K562 (cell line): ENCODE data around the gene PGK2. TPM values are rescaled to one million over a fixed set of nuclear protein-coding genes. Genes with fewer than 3 reads are reported as not detected.

ENCODE experiments used
- C11orf30 ChIP-seq: fragments of 450-650 bp; IDR thresholded peaks from 2 replicates; pipeline ENCODE4 v1.6.1; 2016; ENCODE audit warnings: low read depth, mild to moderate bottlenecking
- CREM ChIP-seq: IDR thresholded peaks from 2 replicates; pipeline ENCODE4 v1.6.1; 2014; ENCODE audit warnings: antibody characterized with exemption, low read depth
- CSDE1 ChIP-seq, 2 experiments: fragments of 450-650 bp; IDR thresholded peaks; 2 replicates each; pipeline ENCODE4 v1.6.1; 2016; ENCODE audit warnings: mild to moderate bottlenecking in 1 of 2
- FOXM1 ChIP-seq, 2 experiments: fragments of 450-650 bp in 1 of 2; sonication (generic) in 1 of 2; formaldehyde crosslinking in 1 of 2; IDR thresholded peaks; 2 replicates each; pipeline versions ENCODE4 v1.6.1 to v1.9.0; 2017 to 2022; ENCODE audit warnings: low read depth in 2 of 2, mild to moderate bottlenecking in 2 of 2, missing genetic modification reagents in 1 of 2, moderate library complexity in 1 of 2
- GABPA ChIP-seq: fragments of 200-800 bp; sonication (Bioruptor generic); conservative IDR thresholded peaks from 2 replicates; pipeline ENCODE4 v1.6.1; 2016; ENCODE audit warnings: low read depth, missing genetic modification characterization, missing compliant biosample characterization
- HDAC8 ChIP-seq: fragments of 450-650 bp; IDR thresholded peaks from 2 replicates; pipeline ENCODE4 v1.6.1; 2016; ENCODE audit warnings: mild to moderate bottlenecking, missing genetic modification characterization, moderate library complexity, missing compliant biosample characterization
- KHSRP ChIP-seq: fragments of 450-650 bp; IDR thresholded peaks from 2 replicates; pipeline ENCODE4 v1.6.1; 2017
- MCM7 ChIP-seq, 2 experiments: fragments of 450-650 bp; IDR thresholded peaks; 2 replicates each; pipeline ENCODE4 v1.6.1; 2016 to 2018
- MYNN ChIP-seq, 2 experiments: sonication (generic); formaldehyde crosslinking in 1 of 2; IDR thresholded peaks; 2 replicates each; pipeline versions ENCODE4 v1.5.0 to v1.6.1; 2016 to 2020; ENCODE audit warnings: antibody characterized with exemption in 1 of 2, missing genetic modification reagents in 1 of 2
- RBBP5 ChIP-seq: fragments of 200-600 bp; sonication (generic); IDR thresholded peaks from 2 replicates; pipeline ENCODE4 v1.6.1; 2012; ENCODE audit warnings: borderline replicate concordance, mild to moderate bottlenecking, low read length, control low read depth, inconsistent platforms; ENCODE audit not compliant: insufficient read depth, poor library complexity, severe bottlenecking
- SMARCA4 ChIP-seq: fragments of 450-650 bp; IDR thresholded peaks from 2 replicates; pipeline ENCODE4 v1.6.1; 2016
- TAF9B ChIP-seq: fragments of 450-650 bp; IDR thresholded peaks from 2 replicates; pipeline ENCODE4 v1.6.1; 2018; ENCODE audit warnings: mild to moderate bottlenecking; ENCODE audit not compliant: partially characterized antibody
- U2AF1 ChIP-seq: fragments of 200-400 bp; formaldehyde crosslinking; optimal IDR thresholded peaks from 2 replicates; pipeline ENCODE3; 2017; ENCODE audit warnings: mild to moderate bottlenecking, low read depth, low read length, moderate library complexity
- ZNF175 ChIP-seq: fragments of 200-800 bp; sonication (Bioruptor generic); IDR thresholded peaks from 2 replicates; pipeline ENCODE4 v1.6.1; 2016; ENCODE audit warnings: low read depth, mild to moderate bottlenecking, missing genetic modification characterization, missing compliant biosample characterization
- ZNF316 ChIP-seq: fragments of 450-650 bp; IDR thresholded peaks from 2 replicates; pipeline ENCODE4 v1.6.1; 2016
- ZNF41 ChIP-seq: fragments of 250-450 bp; sonication (Bioruptor Pico); conservative IDR thresholded peaks from 2 replicates; pipeline ENCODE4 v1.4.0; 2020; ENCODE audit warnings: mild to moderate bottlenecking
- ZNF507 ChIP-seq: conservative IDR thresholded peaks from 2 replicates; pipeline ENCODE4 v1.6.1; 2017; ENCODE audit warnings: missing genetic modification characterization, missing compliant biosample characterization
- ZNF707 ChIP-seq: fragments of 250-450 bp; sonication (Bioruptor Pico); conservative IDR thresholded peaks from 2 replicates; pipeline ENCODE4 v1.8.0; 2022; ENCODE audit warnings: inconsistent platforms, mild to moderate bottlenecking, moderate library complexity
- polyA plus RNA-seq, 8 experiments: library from polyadenylated mRNA; depleted of rRNA in 4 of 8; stranded (reverse) in 5 of 8; unstranded in 3 of 8; fragments of >200 nt; fragmentation: Nextera tagmentation in 2 of 8; fragmentation: Illumina TruSeq in 1 of 8; extraction: Ambion mirVana in 2 of 8; extraction: Trizol in 1 of 8; gene quantifications; 2 replicates each; pipeline versions ENCODE4 v1.2.1 to v1.2.3, GENCODE V29; 2011 to 2014; ENCODE audit warnings: inconsistent platforms in 1 of 8, missing spikeins in 1 of 8
- total RNA-seq, 7 experiments: library from RNA; depleted of rRNA in 6 of 7; stranded (reverse); fragments of >200 nt in 6 of 7; fragmentation: Illumina TruSeq in 2 of 7; extraction: Trizol in 2 of 7; gene quantifications; 2 replicates each; pipeline versions ENCODE4 v1.2.1 to v1.2.3, GENCODE V29; 2011 to 2021; ENCODE audit warnings: low replicate concordance in 1 of 7
- TF ChIP-seq, protein P1 (sequence below), 3 experiments: IDR thresholded peaks in 2 of 3; conservative IDR thresholded peaks in 1 of 3; 2 replicates each; pipeline ENCODE4 v1.5.1; 2011 to 2012; ENCODE audit warnings: low read length in 3 of 3, mild to moderate bottlenecking in 3 of 3, control low read depth in 2 of 3, improper control_type of control experiment in 1 of 3, inconsistent platforms in 1 of 3, low read depth in 1 of 3, mixed read lengths in 1 of 3, moderate library complexity in 1 of 3; ENCODE audit not compliant: insufficient read depth in 2 of 3
- TF ChIP-seq, protein P2 (sequence below), 2 experiments: IDR thresholded peaks; 2 replicates each; pipeline ENCODE4 v1.6.1; 2011; ENCODE audit warnings: borderline replicate concordance in 1 of 2, control low read depth in 1 of 2, low read depth in 1 of 2, low read length in 1 of 2, mild to moderate bottlenecking in 1 of 2, mixed read lengths in 1 of 2, moderate library complexity in 1 of 2; ENCODE audit not compliant: insufficient read depth in 1 of 2, insufficient read length in 1 of 2, poor library complexity in 1 of 2, severe bottlenecking in 1 of 2; ENCODE audit errors: extremely low read depth in 1 of 2
- TF ChIP-seq, protein P3 (sequence below): fragments of 450-650 bp; IDR thresholded peaks from one replicate; pipeline ENCODE4 v1.6.1; 2018; ENCODE audit warnings: mild to moderate bottlenecking, moderate library complexity; ENCODE audit not compliant: partially characterized antibody
- TF ChIP-seq, protein P4 (sequence below): fragments of 200-800 bp; sonication (Bioruptor generic); IDR thresholded peaks from 2 replicates; pipeline ENCODE4 v1.6.1; 2017; ENCODE audit warnings: missing genetic modification characterization, missing compliant biosample characterization

PGK2 gene
- total and polyA plus RNA-seq, 9 of the 15 experiments (the other 6 are each of a cell fraction or from before 2014, with no cell fraction given) = not detected

- TF ChIP-seq, protein P1, sequence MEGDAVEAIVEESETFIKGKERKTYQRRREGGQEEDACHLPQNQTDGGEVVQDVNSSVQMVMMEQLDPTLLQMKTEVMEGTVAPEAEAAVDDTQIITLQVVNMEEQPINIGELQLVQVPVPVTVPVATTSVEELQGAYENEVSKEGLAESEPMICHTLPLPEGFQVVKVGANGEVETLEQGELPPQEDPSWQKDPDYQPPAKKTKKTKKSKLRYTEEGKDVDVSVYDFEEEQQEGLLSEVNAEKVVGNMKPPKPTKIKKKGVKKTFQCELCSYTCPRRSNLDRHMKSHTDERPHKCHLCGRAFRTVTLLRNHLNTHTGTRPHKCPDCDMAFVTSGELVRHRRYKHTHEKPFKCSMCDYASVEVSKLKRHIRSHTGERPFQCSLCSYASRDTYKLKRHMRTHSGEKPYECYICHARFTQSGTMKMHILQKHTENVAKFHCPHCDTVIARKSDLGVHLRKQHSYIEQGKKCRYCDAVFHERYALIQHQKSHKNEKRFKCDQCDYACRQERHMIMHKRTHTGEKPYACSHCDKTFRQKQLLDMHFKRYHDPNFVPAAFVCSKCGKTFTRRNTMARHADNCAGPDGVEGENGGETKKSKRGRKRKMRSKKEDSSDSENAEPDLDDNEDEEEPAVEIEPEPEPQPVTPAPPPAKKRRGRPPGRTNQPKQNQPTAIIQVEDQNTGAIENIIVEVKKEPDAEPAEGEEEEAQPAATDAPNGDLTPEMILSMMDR (IDR thresholded peaks at IDR 0.05 in 2 of 3, conservative IDR thresholded peaks at IDR 0.05 in 1 of 3; ENCODE audit: insufficient read depth in 2 of 3, low read depth in 1 of 3, low read length in 3 of 3) = peak in 1 of 3 experiments; percentile 30; a peak in 2 of 6 replicates
- TF ChIP-seq MYNN (IDR thresholded peaks at IDR 0.05) = 0 out of 2 replicates have a peak, but pooled peaks have one; percentile 54
- no peak for TF ChIP-seq MYNN (CRISPR knock-in tag; IDR thresholded peaks at IDR 0.05)
- no peak for TF ChIP-seq ZNF175
- TF ChIP-seq KHSRP = no peak
- no peak for TF ChIP-seq U2AF1
- TF ChIP-seq RBBP5 = peak; percentile 29
- TF ChIP-seq, protein P2, sequence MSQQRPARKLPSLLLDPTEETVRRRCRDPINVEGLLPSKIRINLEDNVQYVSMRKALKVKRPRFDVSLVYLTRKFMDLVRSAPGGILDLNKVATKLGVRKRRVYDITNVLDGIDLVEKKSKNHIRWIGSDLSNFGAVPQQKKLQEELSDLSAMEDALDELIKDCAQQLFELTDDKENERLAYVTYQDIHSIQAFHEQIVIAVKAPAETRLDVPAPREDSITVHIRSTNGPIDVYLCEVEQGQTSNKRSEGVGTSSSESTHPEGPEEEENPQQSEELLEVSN (IDR thresholded peaks at IDR 0.05; ENCODE audit: borderline replicate concordance in 1 of 2, extremely low read depth in 1 of 2, insufficient read depth in 1 of 2, insufficient read length in 1 of 2, low read depth in 1 of 2, low read length in 1 of 2, poor library complexity in 1 of 2, severe bottlenecking in 1 of 2) = peak; percentile 36 to 54
- TF ChIP-seq GABPA = peak; percentile 24; the same call in 1 of the 2 replicates
- peak; percentile 75 for TF ChIP-seq FOXM1 (IDR thresholded peaks at IDR 0.05; ENCODE audit: low read depth)
- no peak for TF ChIP-seq FOXM1 (CRISPR knock-in tag; IDR thresholded peaks at IDR 0.05; ENCODE audit: low read depth)
- 0 out of 4 replicates have a peak, but pooled peaks of 1 of the 2 experiments have one; percentile 57 for TF ChIP-seq MCM7 (IDR thresholded peaks at IDR 0.05)
- TF ChIP-seq, protein P3, sequence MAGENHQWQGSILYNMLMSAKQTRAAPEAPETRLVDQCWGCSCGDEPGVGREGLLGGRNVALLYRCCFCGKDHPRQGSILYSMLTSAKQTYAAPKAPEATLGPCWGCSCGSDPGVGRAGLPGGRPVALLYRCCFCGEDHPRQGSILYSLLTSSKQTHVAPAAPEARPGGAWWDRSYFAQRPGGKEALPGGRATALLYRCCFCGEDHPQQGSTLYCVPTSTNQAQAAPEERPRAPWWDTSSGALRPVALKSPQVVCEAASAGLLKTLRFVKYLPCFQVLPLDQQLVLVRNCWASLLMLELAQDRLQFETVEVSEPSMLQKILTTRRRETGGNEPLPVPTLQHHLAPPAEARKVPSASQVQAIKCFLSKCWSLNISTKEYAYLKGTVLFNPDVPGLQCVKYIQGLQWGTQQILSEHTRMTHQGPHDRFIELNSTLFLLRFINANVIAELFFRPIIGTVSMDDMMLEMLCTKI = no peak
- no peak for TF ChIP-seq ZNF316
- TF ChIP-seq CSDE1 (IDR thresholded peaks at IDR 0.05) = no peak
- TF ChIP-seq C11orf30 = peak; percentile 46
- TF ChIP-seq TAF9B = no peak
- 0 out of 2 replicates have a peak, but pooled peaks have one; percentile 44 for TF ChIP-seq ZNF41 (CRISPR knock-in tag)
- TF ChIP-seq, protein P4, sequence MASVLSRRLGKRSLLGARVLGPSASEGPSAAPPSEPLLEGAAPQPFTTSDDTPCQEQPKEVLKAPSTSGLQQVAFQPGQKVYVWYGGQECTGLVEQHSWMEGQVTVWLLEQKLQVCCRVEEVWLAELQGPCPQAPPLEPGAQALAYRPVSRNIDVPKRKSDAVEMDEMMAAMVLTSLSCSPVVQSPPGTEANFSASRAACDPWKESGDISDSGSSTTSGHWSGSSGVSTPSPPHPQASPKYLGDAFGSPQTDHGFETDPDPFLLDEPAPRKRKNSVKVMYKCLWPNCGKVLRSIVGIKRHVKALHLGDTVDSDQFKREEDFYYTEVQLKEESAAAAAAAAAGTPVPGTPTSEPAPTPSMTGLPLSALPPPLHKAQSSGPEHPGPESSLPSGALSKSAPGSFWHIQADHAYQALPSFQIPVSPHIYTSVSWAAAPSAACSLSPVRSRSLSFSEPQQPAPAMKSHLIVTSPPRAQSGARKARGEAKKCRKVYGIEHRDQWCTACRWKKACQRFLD (CRISPR knock-in tag) = peak; percentile 67; the same call in 1 of the 2 replicates
- TF ChIP-seq SMARCA4 = peak; percentile 96
- TF ChIP-seq ZNF507 (tag) = no peak
- no peak for TF ChIP-seq HDAC8 (tag)
- peak; percentile 52; the same call in 1 of the 2 replicates for TF ChIP-seq CREM
- TF ChIP-seq ZNF707 = no peak
Observed at GRCh38 chr6:49736017-49736508, 51.0 kb downstream of the PGK2 start (continued).
